Hippocampal formation (tissue), 2 donors: ENCODE results near the gene SLCO2A1.

Source experiments
- DNase-seq, 2 donors: peaks; one replicate each; lab custom pipeline; 2025; lab: John Stamatoyannopoulos, UW

The SLCO2A1 gene

GRCh38 chr3:133933097-133934024 is 96.4 kb downstream of the SLCO2A1 start:
- DNase-seq: no peak

GRCh38 chr3:133932009-133932408 is 97.7 kb downstream of the SLCO2A1 start:
- DNase-seq: no peak

- DNase-seq: no peak
Measured at GRCh38 chr3:133931084-133931483, 98.6 kb downstream of the SLCO2A1 start.

GRCh38 chr3:133930341-133930933 is 99.3 kb downstream of the SLCO2A1 start:
- DNase-seq: peak in 1 of 2 donors; percentile 77

GRCh38 chr3:133928903-133929607 is 100.7 kb downstream of the SLCO2A1 start:
- no peak for DNase-seq

DNA sequence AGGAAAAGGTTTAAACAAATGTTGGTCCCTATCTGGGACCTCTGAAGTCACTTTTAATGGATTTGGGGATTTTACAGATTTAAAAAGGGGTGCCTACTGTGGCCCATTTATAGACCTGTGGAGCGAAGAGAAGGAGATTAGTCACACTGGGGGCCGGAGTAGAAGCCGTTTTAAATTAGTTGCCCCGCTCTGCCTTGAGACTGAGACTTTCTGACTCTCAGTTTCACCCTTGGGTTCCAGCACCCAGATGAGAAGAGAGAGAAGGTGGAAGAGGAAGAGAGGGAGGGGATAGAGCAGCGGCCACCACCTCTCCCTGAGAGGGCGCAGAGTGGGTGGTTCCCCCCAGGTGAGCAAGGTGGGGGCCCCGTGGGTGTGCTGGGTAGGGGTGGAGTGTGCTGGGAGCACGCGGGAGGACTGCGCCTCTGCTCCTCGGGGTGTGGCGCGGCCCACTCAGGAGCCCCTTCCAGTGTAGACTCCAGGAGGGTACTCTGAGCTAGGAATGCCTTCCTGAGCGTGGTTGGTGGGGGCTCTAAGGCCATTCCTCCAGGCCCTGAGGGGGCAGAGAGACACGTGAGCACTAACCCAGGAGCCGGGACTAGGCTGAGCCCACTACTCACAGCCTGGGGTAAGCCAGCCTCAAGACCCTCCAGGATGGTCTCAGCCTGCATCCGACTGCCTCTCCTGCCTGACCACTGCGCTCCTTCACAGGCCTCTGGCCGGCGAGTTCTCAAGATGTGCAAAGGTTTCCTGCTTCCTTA is 101.4 kb downstream of the SLCO2A1 start:
- DNase-seq: no peak

GRCh38 chr3:133927540-133928066 is 102.1 kb downstream of the SLCO2A1 start:
- DNase-seq: peak in 1 of 2 donors; percentile 26

DNA sequence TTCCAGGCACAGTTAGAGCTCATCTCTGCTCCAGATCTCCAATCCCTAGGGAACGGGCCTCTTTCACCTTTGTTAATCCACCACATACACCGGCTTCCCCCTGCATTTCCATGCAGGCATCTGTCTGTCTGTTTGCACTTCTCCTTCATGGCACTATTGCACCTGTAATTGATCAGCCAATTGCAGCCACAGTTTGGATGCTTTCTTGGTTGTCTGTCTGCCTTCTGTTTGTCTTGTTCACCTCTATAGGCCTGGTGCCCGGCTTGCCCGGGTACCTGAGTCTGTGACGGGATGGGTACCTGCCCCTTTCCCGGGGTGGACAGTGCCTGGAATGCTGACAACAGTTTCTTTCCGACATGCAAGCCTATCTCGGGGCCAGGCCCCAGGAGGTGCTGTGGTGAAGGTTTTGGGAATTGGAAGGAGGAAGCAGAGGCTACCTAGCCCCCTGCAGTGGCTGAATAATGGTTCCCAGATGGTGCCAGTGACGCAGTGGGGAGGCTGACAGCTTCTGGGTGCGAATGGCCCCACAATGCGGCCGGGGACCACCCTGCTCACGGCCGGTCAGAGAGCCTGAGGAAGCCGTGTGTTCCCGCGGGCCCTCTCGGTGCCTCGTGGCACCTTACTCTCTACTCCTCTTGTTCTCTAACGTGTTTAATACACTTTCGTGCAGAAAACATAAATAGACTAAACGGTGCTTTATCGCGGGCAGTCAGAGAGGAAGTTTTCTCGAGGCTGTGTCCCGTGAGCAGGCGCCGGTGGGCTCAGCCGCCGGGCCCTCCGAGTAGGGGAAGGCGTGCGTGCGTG is 102.8 kb downstream of the SLCO2A1 start:
- DNase-seq: no peak

DNA sequence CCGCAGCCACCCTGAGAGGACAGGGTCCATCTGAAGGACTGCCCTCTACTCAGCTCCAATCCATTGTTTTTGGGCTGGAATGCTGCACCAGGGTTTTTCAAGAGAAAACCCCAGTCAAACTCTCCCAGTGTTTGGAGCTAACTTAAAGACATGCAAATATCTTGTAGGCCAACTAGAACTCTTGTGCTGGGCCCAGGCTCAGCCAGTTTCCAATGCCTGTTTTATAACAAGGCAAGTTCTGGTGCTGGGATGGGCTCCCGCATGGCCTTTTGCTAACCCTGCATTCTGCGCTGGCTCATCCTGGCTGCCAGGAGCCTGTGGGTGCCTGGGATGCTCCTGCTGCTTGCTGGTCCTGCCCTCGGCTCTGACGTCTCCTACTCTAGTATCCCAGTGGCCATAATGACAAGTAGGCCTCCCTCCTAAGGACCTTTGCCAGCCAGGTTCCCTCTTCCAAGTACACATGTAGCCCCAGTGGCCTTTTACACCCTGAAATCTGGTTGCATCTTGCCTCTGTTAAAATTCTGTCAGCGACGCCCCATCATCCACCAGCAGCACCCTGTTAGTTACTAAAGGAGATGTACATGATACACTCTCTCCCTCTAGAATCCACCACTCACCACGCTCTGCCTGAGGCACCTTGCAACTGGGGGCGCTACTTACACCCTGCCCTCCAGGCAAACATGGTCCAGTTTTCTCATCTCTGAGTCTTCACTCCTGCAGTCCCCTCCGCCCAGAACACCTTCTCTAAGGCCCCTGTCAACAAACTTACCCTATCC is 103.6 kb downstream of the SLCO2A1 start:
- no peak for DNase-seq

DNA sequence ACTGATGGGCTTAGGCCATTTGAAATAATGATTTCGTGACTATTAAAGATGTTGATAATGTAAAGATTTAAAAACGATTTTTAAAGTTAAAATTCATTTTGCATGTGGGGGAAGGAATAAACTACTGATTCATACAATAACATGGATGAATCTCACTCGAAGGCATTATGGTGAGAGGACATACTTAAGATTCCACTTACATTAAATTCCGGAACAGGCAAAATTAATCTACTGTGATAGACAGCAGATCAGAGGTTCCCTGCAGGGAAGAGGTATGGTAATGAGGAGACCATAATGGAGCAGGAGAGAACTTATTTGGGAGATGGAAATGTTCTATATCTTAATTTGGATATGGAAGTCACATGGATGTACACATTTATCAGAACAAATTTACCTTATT is 105.7 kb downstream of the SLCO2A1 start:
- DNase-seq: no peak

DNA sequence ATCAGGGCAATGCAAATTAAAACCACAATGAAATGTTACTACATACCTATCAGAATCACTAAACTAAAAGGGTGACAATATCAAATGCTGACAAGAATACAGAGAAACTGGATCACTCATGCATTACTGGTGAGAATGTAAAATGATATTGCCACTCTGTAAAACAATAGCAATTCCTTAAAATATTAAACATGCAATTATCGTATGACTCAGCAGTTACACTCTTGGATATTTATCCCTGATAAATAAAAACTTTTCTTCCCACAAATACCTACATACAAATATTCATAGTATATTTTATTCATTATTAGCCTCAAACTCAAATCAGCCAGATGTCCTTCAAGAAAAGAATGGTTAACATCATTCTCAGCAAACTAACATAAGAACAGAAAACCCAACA is 108.1 kb downstream of the SLCO2A1 start:
- DNase-seq: no peak

GRCh38 chr3:133917144-133917543 is 112.6 kb downstream of the SLCO2A1 start:
- DNase-seq: no peak

DNA sequence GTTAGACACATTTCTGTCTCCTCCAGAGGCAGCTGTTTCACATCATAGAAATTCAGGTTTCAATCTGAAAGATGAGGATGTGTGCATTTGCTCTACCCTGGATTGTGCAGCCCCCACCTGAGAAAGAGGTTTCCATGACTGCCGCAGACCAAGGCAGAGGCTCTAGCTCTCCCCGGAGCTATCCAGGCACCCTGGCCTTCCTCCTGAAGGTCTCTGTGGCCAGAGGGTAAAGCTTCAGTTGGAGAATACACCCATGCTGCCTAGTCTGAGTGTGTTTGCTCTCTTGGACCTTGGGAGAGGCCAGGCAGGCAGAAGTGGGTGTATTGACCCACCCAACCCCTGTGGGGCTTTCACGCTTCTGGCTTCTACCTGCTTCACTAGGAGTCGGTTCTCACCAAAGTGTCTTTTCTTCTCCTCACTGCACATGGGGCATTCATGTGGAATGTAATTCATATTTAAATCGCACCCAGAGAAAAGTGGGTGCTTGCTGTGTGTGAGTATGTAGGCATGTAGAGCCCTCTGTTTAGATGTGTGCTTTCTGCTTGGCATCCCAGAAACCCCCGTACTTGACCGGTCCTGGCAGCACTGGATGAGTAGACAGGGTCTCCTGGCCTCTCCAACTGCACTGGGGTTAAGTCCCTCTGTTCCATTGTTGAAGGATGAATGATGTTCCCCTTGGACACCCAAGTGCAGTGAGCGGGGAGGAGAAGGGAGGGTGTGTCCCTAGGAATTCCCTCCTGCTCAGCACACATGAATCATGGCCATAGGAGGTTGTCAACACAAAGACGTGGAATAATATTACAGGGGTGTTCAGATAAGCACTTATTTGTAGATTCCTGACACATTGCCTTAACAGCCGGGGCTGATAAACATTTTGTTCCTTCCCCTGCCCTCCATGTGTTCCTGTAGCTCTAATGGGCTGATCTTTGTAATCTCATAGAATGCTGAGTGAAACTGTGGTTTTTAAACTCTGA is 113.8 kb downstream of the SLCO2A1 start:
- no peak for DNase-seq

- DNase-seq: no peak
Measured at GRCh38 chr3:133914839-133915600, 114.7 kb downstream of the SLCO2A1 start.

GRCh38 chr3:133910422-133910821 is 119.3 kb downstream of the SLCO2A1 start:
- no peak for DNase-seq

DNA sequence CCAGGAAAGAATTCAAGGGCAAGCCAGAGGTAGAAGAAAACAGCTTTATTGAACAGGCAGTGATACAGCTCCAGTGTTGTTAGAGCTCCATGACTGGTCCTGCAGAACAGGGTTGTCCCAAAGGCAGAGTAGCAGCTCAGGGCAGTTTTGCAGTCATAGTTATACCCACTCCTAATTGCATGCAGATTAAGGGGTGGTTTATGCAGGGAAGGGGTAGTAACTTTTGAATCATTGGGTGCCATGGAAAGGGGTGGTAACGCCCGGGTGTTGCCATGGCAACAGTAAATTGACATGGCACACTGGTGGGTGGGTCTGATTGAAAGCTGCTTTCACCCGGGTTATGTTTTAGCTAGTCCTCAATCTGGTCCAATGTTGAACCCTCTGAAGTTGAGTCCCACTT is 124.3 kb downstream of the SLCO2A1 start:
- DNase-seq: no peak

DNA sequence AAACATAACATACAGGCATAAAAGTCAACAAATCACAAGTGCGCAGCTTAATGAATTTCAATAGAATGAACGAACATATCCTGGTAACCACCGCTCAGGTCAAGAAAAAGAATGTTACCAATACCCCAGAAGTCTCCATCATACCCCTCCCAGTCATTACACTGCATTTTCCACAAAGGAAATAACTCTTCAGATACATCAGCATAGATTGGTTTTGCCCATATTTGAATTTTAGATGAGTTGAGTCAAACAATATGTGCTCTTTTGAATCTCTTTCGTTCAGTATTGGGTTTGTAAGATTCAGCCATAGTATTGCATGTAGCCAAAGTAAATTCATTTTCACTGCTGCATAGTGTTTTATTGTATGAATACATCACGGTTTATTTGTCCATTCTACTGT is 127.9 kb downstream of the SLCO2A1 start:
- no peak for DNase-seq

- DNase-seq: no peak
Measured at GRCh38 chr3:133901083-133901482, 128.6 kb downstream of the SLCO2A1 start.
